ENCODE measurements around the gene UTP3. TPM values are rescaled to one million over a fixed set of nuclear protein-coding genes. Genes with fewer than 3 reads are reported as not detected.

The UTP3 gene
- total and polyA plus RNA-seq, 4 donors = 6.5 to 12.8 (median 10.9) TPM

- Histone ChIP-seq H3K36me3 (ENCODE audit: control insufficient read depth in 4 of 4, insufficient read depth in 3 of 4, low read depth in 1 of 4, low read length in 3 of 4) (no peaks in the 10 kb centered on the region), H3K4me3 (ENCODE audit: low read depth in 1 of 3, low read length in 3 of 3) (no peak overlapping the region), H3K27me3 (ENCODE audit: control insufficient read depth in 4 of 4, insufficient read depth in 4 of 4, low read length in 3 of 4) (no peaks in the 10 kb centered on the region), H3K9ac (ENCODE audit: low read depth in 1 of 2, low read length in 2 of 2) (no peak overlapping the region), H3K9me3 (ENCODE audit: control insufficient read depth in 4 of 4, low read length in 3 of 4) (no peaks in the 10 kb centered on the region), H3K4me1 (ENCODE audit: control insufficient read depth in 4 of 4, insufficient read depth in 4 of 4, low read length in 3 of 4) (peaks cover 7 to 53% (median 30%) of the 10 kb centered on the region in 4 donors), H3K27ac (ENCODE audit: low read depth in 1 of 2, low read length in 2 of 2) (peak overlapping the region in 1 of 2 donors; percentile 36)
- TF ChIP-seq FOXA2 (IDR thresholded peaks at IDR 0.05) (no peak), YY1 (IDR thresholded peaks at IDR 0.05) (peak; percentile 63)
- 68% methylated on average over 7 of the region's 7 CpGs for WGBS
- no peak for DNase-seq (ENCODE audit: low spot score)
Observed at GRCh38 chr4:70709611-70710205, 21.4 kb downstream of the UTP3 start.

- H3K9me3 ChIP-seq (ENCODE audit: control insufficient read depth in 4 of 4, low read length in 3 of 4) = no peaks in the 10 kb centered on the region
- peaks cover 7 to 44% (median 29%) of the 10 kb centered on the region in 4 donors for H3K4me1 ChIP-seq (ENCODE audit: control insufficient read depth in 4 of 4, insufficient read depth in 4 of 4, low read length in 3 of 4)
- H3K27me3 ChIP-seq (ENCODE audit: control insufficient read depth in 4 of 4, insufficient read depth in 4 of 4, low read length in 3 of 4) = no peaks in the 10 kb centered on the region
- no peak overlapping the region for H3K9ac ChIP-seq (ENCODE audit: low read depth in 1 of 2, low read length in 2 of 2)
- H3K36me3 ChIP-seq (ENCODE audit: control insufficient read depth in 4 of 4, insufficient read depth in 3 of 4, low read depth in 1 of 4, low read length in 3 of 4) = no peaks in the 10 kb centered on the region
- H3K4me3 ChIP-seq (ENCODE audit: low read depth in 1 of 3, low read length in 3 of 3) = no peak overlapping the region
- TF ChIP-seq HNF4G (IDR thresholded peaks at IDR 0.05) (no peak), TAF1 (conservative IDR thresholded peaks at IDR 0.05) (no peak), CTCF (IDR thresholded peaks at IDR 0.05; ENCODE audit: low read depth, low read length, missing input control) (no peak), HNF4A (conservative IDR thresholded peaks at IDR 0.05) (no peak), RXRA (IDR thresholded peaks at IDR 0.05) (no peak), GABPA (IDR thresholded peaks at IDR 0.05 in 1 of 2, conservative IDR thresholded peaks at IDR 0.05 in 1 of 2) (no peak), EGR1 (IDR thresholded peaks at IDR 0.05; ENCODE audit: low read depth in 2 of 2) (no peak), ZBTB33 (IDR thresholded peaks at IDR 0.05) (no peak), ATF3 (IDR thresholded peaks at IDR 0.05) (no peak), SP1 (IDR thresholded peaks at IDR 0.05) (no peak), FOXA1 (IDR thresholded peaks at IDR 0.05) (no peak)
- H3K27ac ChIP-seq (ENCODE audit: low read depth in 1 of 2, low read length in 2 of 2) = peak overlapping the region; percentile 1 to 51
- WGBS = 31% methylated on average over 3 of the region's 3 CpGs
- no peak for DNase-seq (ENCODE audit: low spot score)
Observed at GRCh38 chr4:70711599-70711998, 23.3 kb downstream of the UTP3 start.

- H3K9me3 ChIP-seq (ENCODE audit: control insufficient read depth in 4 of 4, low read length in 3 of 4) = no peaks in the 10 kb centered on the region
- H3K4me3 ChIP-seq (ENCODE audit: low read depth in 1 of 3, low read length in 3 of 3) = no peak overlapping the region
- 91% methylated on average over 3 of the region's 3 CpGs for WGBS
- H3K27me3 ChIP-seq (ENCODE audit: control insufficient read depth in 4 of 4, insufficient read depth in 4 of 4, low read length in 3 of 4) = no peaks in the 10 kb centered on the region
- no peak for DNase-seq (ENCODE audit: low spot score)
- H3K9ac ChIP-seq (ENCODE audit: low read depth in 1 of 2, low read length in 2 of 2) = no peak overlapping the region
- H3K36me3 ChIP-seq (ENCODE audit: control insufficient read depth in 4 of 4, insufficient read depth in 3 of 4, low read depth in 1 of 4, low read length in 3 of 4) = no peaks in the 10 kb centered on the region
- peak overlapping the region; percentile 77 to 89 for H3K27ac ChIP-seq (ENCODE audit: low read depth in 1 of 2, low read length in 2 of 2)
- H3K4me1 ChIP-seq (ENCODE audit: control insufficient read depth in 4 of 4, insufficient read depth in 4 of 4, low read length in 3 of 4) = peaks cover 7 to 42% (median 27%) of the 10 kb centered on the region in 4 donors
- no peak for TF ChIP-seq NR2F2 (IDR thresholded peaks at IDR 0.05)
- no peak for TF ChIP-seq TAF1 (conservative IDR thresholded peaks at IDR 0.05)
- no peak for TF ChIP-seq YY1 (IDR thresholded peaks at IDR 0.05)
- no peak for TF ChIP-seq RXRA (IDR thresholded peaks at IDR 0.05)
- no peak for TF ChIP-seq ATF3 (IDR thresholded peaks at IDR 0.05)
- TF ChIP-seq MAX (IDR thresholded peaks at IDR 0.05) = no peak
- no peak for TF ChIP-seq FOXA2 (IDR thresholded peaks at IDR 0.05)
- TF ChIP-seq SP1 (IDR thresholded peaks at IDR 0.05) = no peak
- no peak for TF ChIP-seq REST (IDR thresholded peaks at IDR 0.05)
- no peak for TF ChIP-seq FOXA1 (IDR thresholded peaks at IDR 0.05)
- TF ChIP-seq JUND (IDR thresholded peaks at IDR 0.05) = no peak
- no peak for TF ChIP-seq CTCF (IDR thresholded peaks at IDR 0.05; ENCODE audit: low read depth, low read length, missing input control)
Observed at GRCh38 chr4:70712150-70712549, 23.8 kb downstream of the UTP3 start.
